ENCODE data around the gene DAZ4. TPM values are rescaled to one million over a fixed set of nuclear protein-coding genes. Genes with fewer than 3 reads are reported as not detected.
"Not testable (repeated sequence)": the region's sequence is repeated elsewhere in the genome, so short reads cannot be mapped to it uniquely, and the experiment has no call there.

Gene DAZ4
- total RNA-seq (2014; rRNA removed; shearing (Covaris generic)) = not detected in 2 replicates

GRCh38 chrY:24833619-24834018, at the start of gene DAZ4:
TSS of gene DAZ4 (plus strand) at chrY:24833919. CDS start at chrY:24834127, 208 bp downstream.
- not testable (repeated sequence) for DNase-seq (ENCODE audit: low spot score)

- DNase-seq (ENCODE audit: low spot score) = not testable (repeated sequence)
Measured at GRCh38 chrY:24813293-24813692, 20.4 kb upstream of the DAZ4 start, which contains the start of gene DAZ3. TSS of gene DAZ3 (minus strand) at chrY:24813393. CDS start at chrY:24813185, 208 bp downstream.

- DNase-seq (ENCODE audit: low spot score) = not testable (repeated sequence)
Measured at GRCh38 chrY:24821836-24822235, 11.9 kb upstream of the DAZ4 start.

DNA sequence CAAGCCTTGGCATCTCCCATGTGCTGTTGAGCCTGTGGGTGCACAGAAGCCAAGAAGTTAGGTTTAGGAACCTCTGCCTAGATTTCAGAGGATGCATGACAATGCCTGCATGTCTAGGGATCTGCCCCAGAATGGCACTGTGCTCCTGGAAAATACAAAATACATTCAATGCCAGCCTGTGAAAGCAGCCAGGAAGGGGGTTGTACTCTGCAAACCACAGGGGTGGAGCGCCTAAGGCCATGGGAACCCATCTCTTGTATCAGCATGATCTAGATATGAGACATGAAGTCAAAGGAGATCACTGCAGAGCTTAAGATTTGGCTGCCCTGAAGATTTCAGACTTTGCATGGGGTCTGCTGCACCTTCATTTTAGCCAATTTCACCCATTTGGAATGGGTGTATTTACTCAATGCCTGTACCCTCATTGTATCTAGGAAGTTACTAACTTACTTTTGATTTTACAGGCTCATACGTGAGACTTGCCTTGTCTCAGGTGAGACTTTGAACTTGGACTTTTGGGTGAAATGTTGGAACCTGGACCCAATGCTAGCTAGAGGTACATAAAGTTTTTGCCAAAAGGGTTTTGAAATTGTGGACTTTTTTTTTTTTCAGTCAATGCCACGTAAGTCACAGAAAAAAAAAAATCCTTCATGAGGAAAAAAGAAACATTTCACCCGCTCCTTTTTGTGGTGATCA, 9.4 kb upstream of the DAZ4 start:
- not testable (repeated sequence) for DNase-seq (ENCODE audit: low spot score)

DNA sequence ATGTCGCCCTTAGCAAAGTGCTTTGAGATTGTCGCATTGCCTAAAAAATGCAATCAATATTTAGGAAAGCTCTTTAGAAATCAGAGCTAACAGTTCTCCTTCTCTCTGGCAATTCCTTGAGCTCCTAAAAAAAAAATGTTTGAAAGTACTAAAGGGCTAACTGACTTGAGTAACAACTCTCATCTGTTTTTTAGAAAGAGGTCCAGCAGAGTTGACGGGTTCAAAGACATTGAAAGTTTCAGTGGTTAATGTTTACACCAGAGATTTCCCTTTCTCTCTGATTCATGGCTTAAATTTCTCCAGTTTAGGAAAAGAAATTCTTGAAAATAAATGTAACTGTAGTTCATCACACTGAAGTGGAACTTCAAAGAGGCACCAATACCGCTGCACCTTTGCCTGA, 8.7 kb upstream of the DAZ4 start:
- DNase-seq (ENCODE audit: low spot score) = not testable (repeated sequence)

Other genes with a start within 250 kb of the DAZ4 start
- not detected in 2 replicates for gene BPY2B, start 215.9 kb upstream of the DAZ4 start, total RNA-seq (2014; rRNA removed; shearing (Covaris generic))
- not detected in 2 replicates for gene DAZ3, start 20.5 kb upstream of the DAZ4 start, total RNA-seq (2014; rRNA removed; shearing (Covaris generic))
- not detected in 2 replicates for gene BPY2C, start 218.2 kb downstream of the DAZ4 start, total RNA-seq (2014; rRNA removed; shearing (Covaris generic))